ENCODE measurements around the gene ESPN. TPM values are rescaled to one million over a fixed set of nuclear protein-coding genes. Genes with fewer than 3 reads are reported as not detected.
A peak's percentile ranks its signal among the peaks of the same experiment; 100 is the strongest.

ESPN gene
- total RNA-seq, 2 experiments from 2014 or later: not detected

GRCh38 chr1:6414443-6414844 lies 10.1 kb upstream of the ESPN start:
- POLR2A ChIA-PET: interaction anchor here (0.7 kb wide), 1 partner anchor 35 kb away, joined by 3 read pairs; no protein-coding TSS in a partner anchor
- H3K9me2 ChIP-seq (ENCODE audit: insufficient read depth, low read length): no peaks in the 10 kb centered on the region
- H3K27ac ChIP-seq (ENCODE audit: low read depth, low read length, poor library complexity, severe bottlenecking): no peak overlapping the region
- no peaks in the 10 kb centered on the region for H3K4me1 ChIP-seq (ENCODE audit: insufficient read depth, low read length, poor library complexity, severe bottlenecking)
- no TSS peak for BruUV-seq (replicated peaks)
- TF ChIP-seq EZH2phosphoT487 (IDR thresholded peaks at IDR 0.05; ENCODE audit: borderline replicate concordance, low read depth, low read length) (no peak), CTCF (conservative IDR thresholded peaks at IDR 0.05; ENCODE audit: low read length) (peak; percentile 77)
- H3K9me3 ChIP-seq (ENCODE audit: low read length): no peaks in the 10 kb centered on the region
- peak; percentile 43 for DNase-seq (ENCODE audit: low spot score)
- H3K4me2 ChIP-seq (ENCODE audit: low read length): no peak overlapping the region
- CTCF ChIA-PET (ENCODE audit: unreplicated experiment): no interaction called here
- H3K4me3 ChIP-seq (ENCODE audit: low read depth, low read length, poor library complexity, severe bottlenecking): no peak overlapping the region
- H2AFZ ChIP-seq (ENCODE audit: low read length): no peak overlapping the region
- no peaks in the 10 kb centered on the region for H3K36me3 ChIP-seq (ENCODE audit: insufficient read depth, low read length)
- H3K79me2 ChIP-seq (ENCODE audit: insufficient read depth, low read depth, low read length): no peaks in the 10 kb centered on the region
- no peaks in the 10 kb centered on the region for H4K20me1 ChIP-seq (ENCODE audit: insufficient read depth, low read length)
- intact Hi-C loops (cut with micrococcal nuclease; ENCODE audit: unreplicated experiment): no loop called here

- Histone ChIP-seq H2AFZ (ENCODE audit: low read length) (no peak overlapping the region), H3K79me2 (ENCODE audit: insufficient read depth, low read depth, low read length) (no peaks in the 10 kb centered on the region), H4K20me1 (ENCODE audit: insufficient read depth, low read length) (no peaks in the 10 kb centered on the region), H3K4me2 (ENCODE audit: low read length) (no peak overlapping the region), H3K36me3 (ENCODE audit: insufficient read depth, low read length) (no peaks in the 10 kb centered on the region), H3K4me3 (ENCODE audit: low read depth, low read length, poor library complexity, severe bottlenecking) (no peak overlapping the region), H3K9me2 (ENCODE audit: insufficient read depth, low read length) (no peaks in the 10 kb centered on the region), H3K27ac (ENCODE audit: low read depth, low read length, poor library complexity, severe bottlenecking) (no peak overlapping the region), H3K4me1 (ENCODE audit: insufficient read depth, low read length, poor library complexity, severe bottlenecking) (no peaks in the 10 kb centered on the region), H3K9me3 (ENCODE audit: low read length) (no peaks in the 10 kb centered on the region)
- intact Hi-C loops (cut with micrococcal nuclease; ENCODE audit: unreplicated experiment): no loop called here
- BruUV-seq (replicated peaks): no TSS peak
- ChIA-PET CTCF (ENCODE audit: unreplicated experiment) (no interaction called here), POLR2A (no interaction called here)
- no peak for DNase-seq (ENCODE audit: low spot score)
- TF ChIP-seq EZH2phosphoT487 (IDR thresholded peaks at IDR 0.05; ENCODE audit: borderline replicate concordance, low read depth, low read length): no peak
- no peak for TF ChIP-seq CTCF (conservative IDR thresholded peaks at IDR 0.05; ENCODE audit: low read length)
Observed at GRCh38 chr1:6414881-6415626, 9.5 kb upstream of the ESPN start.

- Histone ChIP-seq H3K4me2 (ENCODE audit: low read length) (no peak overlapping the region), H3K4me3 (ENCODE audit: low read depth, low read length, poor library complexity, severe bottlenecking) (no peak overlapping the region), H3K9me3 (ENCODE audit: low read length) (no peaks in the 10 kb centered on the region), H3K27ac (ENCODE audit: low read depth, low read length, poor library complexity, severe bottlenecking) (no peak overlapping the region), H3K4me1 (ENCODE audit: insufficient read depth, low read length, poor library complexity, severe bottlenecking) (no peaks in the 10 kb centered on the region), H2AFZ (ENCODE audit: low read length) (no peak overlapping the region), H3K9me2 (ENCODE audit: insufficient read depth, low read length) (no peaks in the 10 kb centered on the region), H3K36me3 (ENCODE audit: insufficient read depth, low read length) (no peaks in the 10 kb centered on the region), H4K20me1 (ENCODE audit: insufficient read depth, low read length) (no peaks in the 10 kb centered on the region), H3K79me2 (ENCODE audit: insufficient read depth, low read depth, low read length) (no peaks in the 10 kb centered on the region)
- BruUV-seq (replicated peaks): no TSS peak
- POLR2A ChIA-PET: no interaction called here
- CTCF ChIA-PET (ENCODE audit: unreplicated experiment): no interaction called here
- intact Hi-C loops (cut with micrococcal nuclease; ENCODE audit: unreplicated experiment): no loop called here
- no peak for DNase-seq (ENCODE audit: low spot score)
- TF ChIP-seq CTCF (conservative IDR thresholded peaks at IDR 0.05; ENCODE audit: low read length) (no peak), EZH2phosphoT487 (IDR thresholded peaks at IDR 0.05; ENCODE audit: borderline replicate concordance, low read depth, low read length) (no peak)
Observed at GRCh38 chr1:6416295-6416656, 8.3 kb upstream of the ESPN start.

All from OCI-LY7 (cell line).